ENCODE results near the gene CKAP2.

- no peak for TF ChIP-seq CTCF (IDR thresholded peaks at IDR 0.05)
- TF ChIP-seq EP300 (IDR thresholded peaks at IDR 0.05), result no peak
- no peak for TF ChIP-seq POLR2A (IDR thresholded peaks at IDR 0.05)
These were observed 5.8 kb upstream of the CKAP2 start for GRCh38 chr13:52449331-52450011.

Measured in ovary (tissue), 3 donors.